ENCODE results near the gene SLC22A17.

The SLC22A17 gene

DNA sequence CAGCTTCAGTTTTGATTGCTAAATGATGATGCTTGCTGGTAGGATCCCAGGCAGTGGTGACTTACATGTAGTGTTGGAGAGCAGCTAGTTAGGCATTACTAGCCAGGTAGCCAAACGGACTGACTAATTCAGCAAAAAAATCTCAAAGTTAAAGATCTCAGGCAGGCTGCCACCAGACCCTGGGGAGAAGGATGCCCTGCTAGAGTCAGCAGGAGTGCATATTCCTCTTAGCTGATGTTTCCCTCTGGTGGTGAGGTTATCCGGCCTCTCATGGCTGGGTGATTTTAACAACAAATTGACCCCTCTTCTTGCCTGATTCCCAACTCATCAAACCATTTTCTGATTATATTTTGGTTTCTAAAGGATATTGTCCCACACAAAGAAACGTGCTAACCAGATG is 9.5 kb upstream of the SLC22A17 start:
- DNase-seq (ENCODE audit: low read depth in 2 of 2), result no peak

DNA sequence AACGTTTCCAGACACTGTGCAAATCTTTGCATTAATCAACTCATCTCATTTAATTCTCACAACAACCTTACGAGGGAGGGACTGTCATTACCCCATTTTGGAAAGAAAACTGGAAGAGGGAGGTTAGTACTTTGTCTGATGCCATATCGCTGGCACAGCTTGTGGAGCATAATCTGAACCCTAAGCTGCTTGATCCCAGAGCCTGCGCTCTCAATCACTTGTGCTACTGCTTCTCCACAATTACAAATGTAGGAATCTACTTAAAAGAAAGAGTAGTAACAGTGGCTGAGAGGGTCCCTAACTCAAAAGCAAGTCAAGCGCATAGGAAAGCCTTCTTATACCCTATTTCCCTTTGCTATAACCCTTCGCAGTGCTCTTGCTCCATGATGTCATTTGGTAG is 9.1 kb upstream of the SLC22A17 start:
- DNase-seq (ENCODE audit: low read depth in 2 of 2), result no peak

DNA sequence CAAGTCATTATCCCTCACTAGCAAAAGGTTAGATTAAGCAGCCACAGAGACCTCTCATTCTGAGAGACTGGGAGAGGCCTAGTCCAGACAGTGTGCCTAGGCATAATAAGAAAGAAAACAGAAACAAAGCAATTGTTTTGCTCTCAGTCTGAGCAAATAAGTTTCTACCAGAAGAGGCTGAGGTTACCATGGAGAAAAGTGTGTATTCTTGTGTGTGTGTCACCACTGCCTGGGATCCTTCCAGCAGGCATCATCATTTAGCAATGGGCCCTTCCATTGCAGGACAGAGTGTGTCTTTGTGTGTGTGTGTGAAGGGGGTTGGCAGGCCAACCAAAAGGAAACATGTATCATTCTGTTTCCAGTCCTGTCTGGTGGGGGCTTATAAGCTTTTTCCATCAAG is 8.6 kb upstream of the SLC22A17 start:
- DNase-seq (ENCODE audit: low read depth in 2 of 2), result no peak

DNA sequence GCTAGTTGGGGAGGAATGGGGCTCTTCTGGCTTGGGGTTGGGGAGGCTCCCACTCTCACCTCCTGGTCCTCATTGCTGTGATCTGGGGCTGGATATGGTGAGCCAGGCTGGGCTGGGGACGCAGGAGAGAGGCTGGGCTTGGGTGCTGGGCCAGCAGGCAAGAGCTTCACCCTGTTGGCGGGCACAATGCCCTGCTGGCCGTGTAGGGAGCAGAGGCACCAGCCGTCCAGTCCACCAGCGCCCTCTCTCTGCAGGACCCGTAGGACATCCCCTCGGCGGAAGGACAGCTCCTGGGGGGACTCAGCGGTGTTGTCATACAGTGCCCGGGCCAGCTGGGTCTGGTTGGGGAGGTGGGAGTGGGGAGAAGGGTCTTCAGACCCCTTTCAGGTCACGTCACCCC is 7.8 kb upstream of the SLC22A17 start:
- no peak for DNase-seq (ENCODE audit: low read depth in 2 of 2)

DNA sequence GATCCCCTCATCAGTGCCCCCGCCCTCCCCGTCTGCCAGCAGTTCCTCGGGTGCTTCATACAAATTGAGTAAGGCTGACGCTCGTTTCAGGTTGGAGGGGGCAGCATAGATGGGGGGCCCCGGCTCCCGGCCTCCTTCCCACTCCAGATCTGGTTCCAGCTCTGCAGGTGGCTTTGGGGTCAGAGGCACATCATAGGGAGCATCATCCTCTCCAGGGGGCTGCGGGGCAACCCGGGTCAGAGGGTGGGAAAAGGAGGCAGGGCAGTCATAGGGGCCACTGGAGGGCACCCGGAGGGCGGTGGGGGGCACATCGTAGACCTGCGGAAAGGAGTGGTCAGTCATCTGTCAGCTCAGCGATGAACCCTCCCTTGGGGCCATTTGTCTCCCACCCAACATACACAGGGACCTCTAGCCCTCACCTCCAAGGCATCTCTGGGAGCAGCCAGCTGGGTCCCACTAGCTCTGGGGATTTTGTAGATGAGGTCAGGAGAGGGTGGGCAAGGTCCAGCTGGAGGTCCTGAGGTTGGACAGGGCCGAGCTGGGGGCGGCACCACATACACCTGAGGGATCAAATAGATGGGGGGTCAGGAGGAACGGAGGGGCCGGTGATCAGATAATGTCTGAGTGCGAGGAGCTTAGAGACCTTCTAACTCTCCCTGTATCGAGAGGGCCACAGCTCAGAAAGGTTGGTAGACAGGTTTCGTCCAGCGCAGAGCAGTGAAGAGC is 7.2 kb upstream of the SLC22A17 start:
- DNase-seq (ENCODE audit: low read depth in 2 of 2), result no peak

DNA sequence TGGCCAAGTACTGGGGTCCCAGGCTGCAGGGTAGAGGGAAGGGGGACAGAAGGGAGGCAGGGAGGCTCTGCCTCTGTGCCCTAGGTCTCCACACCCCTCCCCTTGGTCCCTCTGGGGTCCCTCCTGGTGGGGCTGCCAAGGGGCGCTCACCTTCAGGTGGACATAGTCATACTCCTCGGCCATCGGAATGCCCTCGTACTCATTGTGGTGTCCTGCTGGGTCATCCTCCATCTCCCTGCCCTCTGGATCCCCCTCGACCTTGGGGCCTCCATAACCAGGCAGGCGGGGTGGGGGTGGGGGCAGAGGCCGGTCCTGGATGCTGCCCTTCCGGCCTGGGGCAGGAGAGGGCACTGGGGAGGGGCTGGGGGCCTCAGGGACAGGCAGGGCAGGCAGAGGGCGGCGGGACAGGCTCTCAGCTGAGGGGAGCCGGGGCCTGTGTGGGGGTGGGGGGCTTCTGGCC is 6.5 kb upstream of the SLC22A17 start:
- no peak for DNase-seq (ENCODE audit: low read depth in 2 of 2)

DNA sequence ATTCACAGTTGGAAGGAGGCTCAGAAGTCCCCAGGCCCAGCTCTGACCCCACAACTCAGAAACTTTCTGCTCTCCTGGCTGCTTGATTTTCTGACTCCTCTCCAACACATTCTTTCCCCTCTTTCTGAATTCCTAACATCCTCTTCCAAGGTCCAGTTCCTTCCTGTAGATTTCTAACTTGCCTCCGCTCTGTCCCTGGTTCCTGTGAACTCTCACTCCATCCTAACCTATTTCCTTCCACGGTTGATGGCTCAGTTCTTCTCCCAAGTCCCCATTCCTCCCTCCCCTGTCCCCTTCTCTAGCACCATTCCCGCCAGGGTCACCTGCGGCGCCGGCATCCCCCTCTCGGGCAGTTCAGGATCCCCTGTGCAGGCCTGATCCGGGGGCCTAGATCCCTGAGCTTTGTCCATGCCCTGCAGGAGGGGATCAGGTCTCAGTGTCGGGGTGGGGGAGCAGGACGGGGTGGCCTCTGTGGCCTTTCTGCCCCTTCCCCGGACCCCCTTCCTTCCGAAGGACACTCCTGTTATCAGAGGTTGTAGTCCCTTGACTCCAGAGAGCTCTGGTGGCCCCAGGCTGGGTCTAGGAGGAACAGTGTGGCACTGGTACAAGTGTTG is 6.0 kb upstream of the SLC22A17 start:
- DNase-seq (ENCODE audit: low read depth in 2 of 2), result no peak

DNA sequence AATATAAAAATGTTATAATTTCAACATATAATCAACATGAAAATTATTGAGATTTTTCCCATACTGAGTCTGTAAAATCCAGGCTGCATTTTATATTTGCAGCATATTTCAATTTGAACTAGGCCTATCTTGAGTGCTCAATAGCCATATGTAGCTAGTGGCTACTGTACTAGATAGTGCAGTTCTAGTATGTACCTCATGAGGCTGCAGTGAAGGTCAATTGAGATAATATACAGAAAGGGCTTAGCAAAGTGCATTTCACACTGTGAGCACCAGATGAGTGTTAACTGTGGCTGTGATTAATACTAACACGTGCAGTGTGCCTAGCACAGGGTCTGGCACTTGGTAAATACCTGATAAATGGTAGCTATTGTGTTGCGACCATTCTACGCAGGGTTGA is 5.4 kb upstream of the SLC22A17 start:
- DNase-seq (ENCODE audit: low read depth in 2 of 2), result no peak

DNA sequence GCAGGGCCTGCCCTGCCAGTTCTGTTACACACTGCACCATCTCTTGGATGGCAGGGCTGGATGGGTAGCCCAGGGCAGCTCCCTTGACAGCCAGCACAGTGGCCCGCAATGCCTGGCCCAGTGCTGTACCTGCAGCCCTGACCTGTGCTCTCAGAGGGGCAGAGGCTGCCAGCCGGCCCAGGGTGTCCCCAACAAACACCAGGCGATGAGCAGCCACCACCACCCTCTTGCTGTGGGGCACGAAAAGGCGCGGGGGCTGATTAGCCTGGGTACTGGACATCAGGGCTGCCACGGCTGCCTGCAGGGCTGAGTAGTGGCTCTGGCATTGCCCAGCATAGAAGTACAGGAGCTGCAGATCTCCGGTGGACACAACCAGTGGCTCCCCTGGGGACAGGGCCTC is 4.6 kb upstream of the SLC22A17 start:
- no peak for DNase-seq (ENCODE audit: low read depth in 2 of 2)

DNA sequence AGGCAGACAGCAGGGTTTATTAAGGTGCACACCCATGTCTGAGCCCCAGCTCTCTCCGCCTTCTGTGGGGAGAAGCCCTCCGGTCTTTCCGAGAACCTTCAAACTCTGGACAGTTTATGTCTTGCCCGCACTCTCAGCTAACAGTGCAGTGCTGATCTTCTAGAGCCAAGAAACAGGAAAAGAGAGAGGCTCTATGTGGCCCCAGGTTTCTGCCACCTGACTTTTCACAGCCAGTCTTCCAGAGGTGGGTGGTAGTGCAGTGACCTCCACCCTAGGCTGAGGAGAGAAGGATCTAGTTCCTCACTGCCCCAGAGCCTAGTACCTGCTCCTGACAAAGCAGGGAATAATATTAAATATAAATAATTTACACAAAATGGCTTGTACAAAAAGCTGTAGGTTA is 4.0 kb upstream of the SLC22A17 start:
- DNase-seq (ENCODE audit: low read depth in 2 of 2), result no peak

DNA sequence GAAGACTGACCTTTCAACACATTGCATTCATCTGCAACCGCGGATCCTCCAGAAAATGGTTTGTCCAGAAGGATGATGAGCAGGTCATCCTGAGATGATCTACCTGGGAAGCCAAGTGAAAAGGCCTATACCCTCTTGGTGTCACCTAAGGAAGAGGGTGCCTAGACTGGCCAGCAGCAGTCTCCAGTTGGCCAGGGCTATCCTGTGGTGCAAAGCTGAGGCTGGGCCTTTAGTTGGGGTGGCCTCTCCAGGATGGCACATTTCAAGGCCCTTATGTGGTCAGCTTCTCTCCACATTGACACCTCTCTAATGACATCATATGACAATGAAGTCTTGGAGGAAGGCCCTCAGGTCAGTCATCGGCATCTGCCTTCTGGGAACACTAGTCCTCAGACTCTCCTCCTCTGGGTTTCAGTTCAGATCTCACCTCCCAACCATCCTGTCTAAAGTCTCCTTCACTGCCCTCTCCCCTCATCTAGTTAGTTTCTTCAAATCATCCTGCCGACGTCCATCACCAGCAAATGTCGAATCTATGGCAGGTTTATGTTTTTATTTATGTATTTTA is 3.3 kb upstream of the SLC22A17 start:
- no peak for DNase-seq (ENCODE audit: low read depth in 2 of 2)

DNA sequence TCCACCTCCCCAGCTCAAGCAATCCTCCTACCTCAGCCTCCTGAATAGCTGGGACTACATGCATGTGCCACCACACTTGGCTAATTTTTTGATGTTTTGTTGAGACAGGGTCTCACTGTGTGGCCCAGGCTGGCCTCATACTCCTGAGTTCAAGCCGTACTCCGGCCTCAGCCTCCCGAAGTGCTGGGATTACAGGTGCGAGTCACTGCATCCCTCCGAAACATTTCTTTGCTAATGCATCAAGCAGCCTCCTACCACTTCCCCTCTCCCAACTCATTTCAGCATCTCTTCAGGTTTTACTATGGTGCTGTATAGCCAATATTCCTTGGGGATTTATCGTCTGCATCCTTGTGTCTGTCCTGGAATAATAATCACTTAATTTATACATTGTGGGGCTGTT is 2.3 kb upstream of the SLC22A17 start:
- DNase-seq (ENCODE audit: low read depth in 2 of 2), result no peak

DNA sequence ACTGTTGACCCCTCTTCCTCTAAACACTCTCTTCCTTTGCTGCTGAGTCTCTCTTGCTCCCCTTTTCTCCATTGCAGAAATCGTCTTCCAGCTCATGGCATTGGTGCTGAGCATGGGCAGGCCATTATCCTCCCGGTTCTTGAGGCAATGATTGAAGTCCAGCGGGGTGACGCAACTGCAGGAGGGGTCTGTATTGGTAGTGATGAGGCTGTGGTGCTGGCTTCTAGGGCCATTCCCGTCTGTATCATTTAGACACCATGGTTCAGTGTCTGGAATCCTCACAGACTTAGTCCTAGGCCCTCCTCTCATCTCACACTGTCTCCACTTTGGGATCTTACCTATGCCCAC is 720 bp upstream of the SLC22A17 start:
- DNase-seq (ENCODE audit: low read depth in 2 of 2), result no peak

DNA sequence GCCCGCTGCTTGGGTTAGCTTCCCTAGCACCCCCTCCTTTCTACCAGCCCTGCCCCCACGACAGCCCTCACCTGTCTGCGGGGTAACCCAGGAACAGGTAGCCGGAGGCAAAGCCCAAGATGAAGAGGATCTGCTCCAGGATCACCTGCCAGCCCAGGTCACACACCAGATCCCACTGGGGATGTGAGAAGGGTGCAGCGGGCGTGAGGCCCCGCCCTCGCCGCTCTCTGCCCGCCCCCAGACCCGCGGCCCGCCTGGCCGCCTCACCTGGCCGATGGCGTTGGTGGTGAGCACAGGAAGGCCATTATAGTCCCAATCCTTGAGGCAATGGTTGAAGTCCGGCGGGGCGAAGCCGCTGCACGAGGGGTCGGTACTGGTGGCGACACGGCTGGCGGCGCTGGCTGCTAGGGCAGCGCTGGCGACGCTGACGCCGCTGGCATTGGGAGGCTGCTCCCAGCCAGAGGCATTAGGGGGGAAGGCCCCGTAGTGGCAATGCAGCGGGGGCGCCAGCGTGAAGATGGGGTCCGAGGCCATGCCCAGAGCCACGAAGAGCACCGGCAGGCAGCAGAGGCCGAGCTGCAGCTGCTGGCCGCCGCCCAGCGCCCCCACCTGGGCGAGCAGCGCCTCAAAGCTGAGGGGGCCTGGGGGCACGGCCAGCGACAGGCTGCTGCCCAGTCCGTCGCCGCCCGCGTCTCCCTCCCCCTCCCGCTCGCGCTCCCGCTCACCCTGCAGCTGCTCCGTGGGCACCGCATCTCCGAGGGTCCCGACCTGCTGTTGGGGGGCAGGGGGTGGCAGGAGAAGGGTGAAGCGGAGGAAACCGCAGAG is 794 bp downstream of the SLC22A17 start:
- no peak for DNase-seq (ENCODE audit: low read depth in 2 of 2)

DNA sequence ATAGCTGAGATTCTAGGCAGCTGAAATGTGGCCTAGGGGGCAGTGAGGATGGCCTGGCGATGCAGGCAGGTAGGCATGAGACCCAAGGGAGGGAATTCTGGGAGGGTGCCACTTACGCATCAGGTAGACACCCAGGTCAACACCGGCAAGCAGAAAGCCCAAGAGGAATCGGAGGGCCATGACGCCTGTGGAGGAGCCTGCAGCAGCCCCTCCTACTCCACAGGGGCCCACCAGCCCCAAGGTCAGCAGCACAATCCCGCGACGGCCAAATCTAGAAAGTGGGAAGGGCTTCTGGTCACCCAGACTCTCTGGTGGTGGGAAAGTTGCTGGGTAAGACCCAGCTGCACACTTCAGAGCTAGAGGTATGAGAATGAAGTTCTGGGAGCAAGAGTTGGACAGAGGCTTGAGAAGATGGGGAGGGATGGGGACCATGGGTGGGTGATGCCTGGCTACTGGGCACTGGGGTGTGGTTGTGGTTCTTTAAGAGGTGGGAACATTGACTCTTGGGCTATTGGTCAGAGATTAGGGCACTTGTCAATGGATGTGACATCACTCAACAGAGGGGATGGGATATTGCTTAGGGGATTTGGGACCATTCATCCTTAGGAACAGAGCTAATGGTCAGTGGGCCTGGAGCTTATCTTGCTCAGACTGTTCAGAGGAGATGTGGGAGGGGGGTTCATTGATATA is 3.4 kb downstream of the SLC22A17 start:
- no peak for DNase-seq (ENCODE audit: low read depth in 2 of 2)

DNA sequence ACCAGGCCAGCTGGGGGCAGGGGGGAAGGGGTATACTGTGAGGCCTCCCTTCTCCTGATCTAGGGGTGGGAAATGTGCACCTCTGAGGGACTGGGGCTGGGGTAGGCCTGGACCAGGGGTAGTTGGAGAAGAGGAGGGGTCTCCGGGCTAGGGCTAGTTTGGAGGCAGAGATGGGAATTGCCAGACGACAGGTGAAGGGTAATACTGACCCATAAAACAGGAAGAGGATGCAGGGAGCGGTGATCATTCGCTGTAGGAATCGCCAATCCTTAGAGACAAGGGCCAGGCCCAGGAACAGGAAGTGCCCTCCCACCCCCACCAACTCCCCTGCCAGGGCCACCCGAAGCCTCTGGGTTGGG is 4.4 kb downstream of the SLC22A17 start:
- no peak for DNase-seq (ENCODE audit: low read depth in 2 of 2)

DNA sequence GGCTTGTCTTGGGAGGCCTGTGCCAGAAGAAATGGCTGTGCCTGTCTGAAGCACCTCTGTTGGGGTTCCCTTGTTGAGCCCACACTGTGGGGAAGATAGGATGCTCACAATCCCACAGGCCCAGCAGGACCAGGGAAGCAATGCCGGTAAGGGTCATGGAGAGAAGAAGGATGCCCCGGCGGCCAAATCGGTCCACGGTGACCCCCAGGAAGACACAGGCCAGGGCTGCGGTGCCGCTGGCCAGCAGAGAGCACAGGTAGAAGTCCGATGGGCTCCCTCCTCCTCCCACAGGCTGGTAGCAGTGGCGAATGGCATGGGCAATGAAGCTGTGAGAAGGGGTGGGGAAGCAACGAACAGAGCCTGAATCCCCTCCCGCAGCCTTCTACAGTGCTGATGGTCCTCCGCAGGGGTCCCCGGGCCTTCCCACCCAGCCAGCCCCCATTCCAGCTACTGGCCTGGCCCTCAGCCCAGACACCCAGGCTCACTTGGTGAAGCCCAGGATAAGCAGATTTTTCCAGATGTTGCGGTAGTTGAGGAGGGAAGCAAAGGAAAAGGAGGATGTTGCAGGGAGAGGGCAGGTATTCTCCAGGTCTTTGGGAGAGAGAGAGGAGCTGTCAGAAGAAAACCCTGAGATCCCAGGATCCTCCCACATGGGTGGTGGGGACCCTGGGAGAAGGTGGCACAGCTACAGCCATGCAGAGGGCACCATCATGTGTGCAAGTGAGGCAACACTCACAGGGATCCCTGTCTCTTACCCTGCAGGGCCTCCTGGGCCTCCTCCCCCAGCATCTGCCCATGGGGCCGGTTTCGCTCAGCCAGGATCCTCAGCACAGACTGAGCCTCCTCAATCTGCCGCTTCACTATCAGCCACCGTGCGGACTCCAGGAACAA is 5.0 kb downstream of the SLC22A17 start:
- DNase-seq (ENCODE audit: low read depth in 2 of 2), result no peak

DNA sequence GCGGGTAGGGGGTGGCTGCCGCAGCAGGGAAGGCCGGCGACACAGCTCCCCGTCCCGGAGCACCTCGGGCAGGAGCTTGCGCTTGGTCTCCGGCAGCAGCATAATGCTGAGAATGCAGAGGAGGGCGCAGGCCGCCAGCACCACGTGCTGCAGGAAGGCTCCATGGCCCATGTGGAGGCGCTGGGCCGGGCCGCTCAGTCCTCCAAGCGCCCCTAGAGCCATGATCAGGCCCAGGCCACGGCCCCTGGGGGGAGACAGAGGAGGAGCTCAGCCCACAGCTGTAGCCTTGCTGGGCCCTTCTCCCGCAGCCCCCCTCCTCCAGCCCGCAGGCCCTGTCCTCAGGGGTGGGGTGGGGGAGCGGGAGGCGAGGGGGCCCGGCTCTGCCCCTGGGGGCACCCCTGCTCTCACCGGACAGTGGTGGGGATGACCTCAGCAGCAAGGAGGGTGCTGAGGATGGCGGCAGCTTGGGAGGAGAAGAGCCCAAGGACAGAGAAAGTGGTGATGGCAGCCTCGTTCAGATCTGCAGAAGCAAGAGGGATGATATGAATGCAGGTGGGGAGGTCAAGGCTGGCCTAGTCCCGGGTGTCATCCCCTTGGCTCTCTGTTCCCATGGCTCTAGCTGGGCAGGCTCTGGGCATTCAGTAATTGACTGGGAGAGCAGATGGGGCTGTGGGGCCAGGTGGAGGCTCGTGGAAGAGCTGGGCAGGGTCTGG is 5.8 kb downstream of the SLC22A17 start:
- no peak for DNase-seq (ENCODE audit: low read depth in 2 of 2)

DNA sequence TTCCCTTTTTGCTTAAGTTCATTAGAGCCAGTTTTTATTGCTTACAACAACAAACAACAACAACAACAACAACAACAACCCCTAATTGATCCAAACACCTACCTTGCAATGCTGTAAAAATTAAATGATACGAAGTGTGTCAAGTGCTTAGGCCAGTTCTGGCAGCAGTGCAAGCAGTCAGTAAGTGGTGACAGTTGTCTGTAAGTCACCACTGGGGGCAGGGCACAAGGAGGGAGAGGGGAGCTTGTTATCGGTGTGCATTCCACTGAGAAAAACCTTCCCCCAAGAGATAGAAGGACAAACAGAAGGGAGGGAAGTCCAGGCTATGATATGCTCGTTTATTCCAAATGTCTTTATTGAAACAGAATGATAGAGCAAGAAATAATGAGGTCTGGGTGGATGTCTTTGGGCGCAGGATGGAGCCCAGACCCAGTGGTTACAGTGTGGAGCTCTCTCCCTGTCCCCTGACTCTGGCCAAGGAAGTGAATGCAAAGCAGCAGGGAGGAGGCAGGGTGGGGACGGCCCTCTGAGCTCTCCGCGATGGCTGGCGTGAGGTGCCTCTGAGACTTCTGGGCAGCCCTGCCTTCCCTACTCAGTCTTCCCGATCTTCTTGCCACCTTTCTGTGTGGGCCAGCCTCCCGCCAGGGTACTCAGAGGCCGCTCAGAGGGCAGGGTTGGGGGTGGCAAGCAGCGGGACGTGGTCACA is 6.5 kb downstream of the SLC22A17 start:
- DNase-seq (ENCODE audit: low read depth in 2 of 2), result no peak

DNA sequence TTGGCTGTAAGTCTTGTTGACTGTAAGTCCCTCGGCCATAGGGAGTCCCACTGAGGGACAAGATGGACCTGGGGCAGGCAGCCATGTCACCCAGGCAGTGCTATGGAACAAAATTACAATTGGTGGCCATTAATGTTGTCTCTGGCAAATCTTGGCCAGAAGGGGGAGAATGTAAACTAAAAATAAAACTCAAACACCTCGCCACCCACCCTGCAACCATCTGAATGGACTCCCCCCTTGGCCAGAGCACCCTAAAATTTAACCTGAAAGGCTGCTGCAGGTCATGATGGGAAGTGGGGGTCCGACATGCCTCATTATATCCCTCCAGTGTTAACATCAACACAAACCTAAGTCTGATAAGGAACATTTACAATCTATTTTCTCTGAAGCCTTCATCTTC is 8.2 kb downstream of the SLC22A17 start:
- no peak for DNase-seq (ENCODE audit: low read depth in 2 of 2)

All from activated CD4-positive, alpha-beta T cell treated with anti-CD3 and anti-CD28 coated beads for 24 hours (primary cell).